Stimulated activated CD4-positive, alpha-beta T cell treated with anti-CD3 and anti-CD28 coated beads, TNF-alpha, amount 100 ng/mL, for 1 hour (primary cell): ENCODE data around the gene NTNG2.

Experiments used
- DNase-seq, 3 donors: peaks; one replicate each; pipeline ENCODE4 v3.0.0-alpha.2; 2020; ENCODE audit warnings: low read depth in 3 of 3, low spot score in 1 of 3

Gene NTNG2

DNA sequence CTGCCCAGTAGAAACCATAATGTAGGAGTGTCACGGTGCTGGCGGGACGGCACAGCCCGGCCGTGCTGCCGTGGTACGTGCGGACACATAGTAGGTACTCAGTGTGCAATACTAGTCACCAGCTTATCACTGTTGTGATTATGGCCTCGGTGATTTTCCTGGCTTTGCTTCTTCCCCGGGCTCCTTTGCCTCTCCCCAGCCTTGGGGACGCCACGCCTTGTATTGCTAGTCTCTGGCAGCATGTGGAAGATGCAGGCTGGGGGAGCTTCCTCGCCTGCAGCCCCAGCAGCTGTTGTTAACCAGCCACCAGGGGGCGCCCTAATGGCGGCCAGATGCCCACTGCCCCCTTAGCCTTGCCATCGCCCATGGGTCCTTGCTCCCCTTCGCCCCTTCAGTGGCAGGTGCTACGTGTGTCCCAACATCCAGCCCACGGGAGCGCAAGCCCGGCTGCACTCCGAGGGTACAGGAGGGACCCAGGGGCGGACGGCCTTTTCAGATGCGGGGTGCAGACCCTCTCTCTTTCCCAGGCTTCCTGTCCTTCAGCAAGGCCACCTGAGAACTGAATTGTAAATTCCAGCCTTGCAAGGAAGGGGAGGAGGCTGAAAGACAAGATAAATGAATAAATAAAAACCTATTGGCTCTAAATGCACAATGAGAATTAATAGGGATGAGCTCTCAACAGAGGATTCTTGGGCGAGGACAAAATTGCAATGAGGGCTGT lies 8.0 kb downstream of the NTNG2 start:
- DNase-seq = peak; percentile 6 to 47 (median 26)

DNA sequence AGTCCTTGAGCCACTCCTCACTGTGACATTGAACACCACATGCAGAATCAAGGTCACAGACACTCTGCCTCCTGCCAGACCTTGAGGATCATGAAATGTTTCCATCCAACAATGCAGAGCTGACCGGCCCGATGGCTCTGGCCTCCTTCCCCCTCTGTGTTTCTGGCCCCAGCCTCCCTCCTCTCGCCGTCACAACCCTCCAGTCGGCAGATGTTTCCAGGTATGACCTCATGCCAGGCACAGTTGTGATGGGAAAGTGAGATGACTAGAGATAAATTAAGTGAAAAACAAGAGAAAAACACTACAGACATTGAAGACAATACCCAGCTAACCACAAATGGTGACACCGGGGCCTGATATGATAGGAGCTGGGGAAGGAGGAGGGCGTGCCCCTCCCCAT lies 9.8 kb downstream of the NTNG2 start:
- no peak for DNase-seq

DNA sequence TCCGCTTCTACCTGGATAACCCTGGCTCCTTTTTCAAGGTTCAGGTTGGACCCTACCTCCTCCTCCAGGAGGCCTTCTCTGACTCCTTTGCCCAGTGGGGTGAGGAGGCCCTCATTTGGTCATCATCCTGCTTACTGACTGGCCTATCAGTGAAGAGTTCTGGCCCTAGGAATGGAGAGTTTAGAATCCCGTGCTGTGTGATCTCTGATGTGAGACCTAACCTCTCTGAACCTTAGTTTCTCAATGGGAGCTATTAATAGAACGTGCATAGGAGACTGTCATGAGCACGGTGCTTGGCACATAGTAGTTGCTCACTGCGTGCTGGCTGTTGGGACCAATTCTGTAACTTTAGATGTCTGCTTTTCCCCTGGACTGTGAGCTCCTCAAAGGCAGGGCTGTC lies 10.3 kb downstream of the NTNG2 start:
- no peak for DNase-seq

DNA sequence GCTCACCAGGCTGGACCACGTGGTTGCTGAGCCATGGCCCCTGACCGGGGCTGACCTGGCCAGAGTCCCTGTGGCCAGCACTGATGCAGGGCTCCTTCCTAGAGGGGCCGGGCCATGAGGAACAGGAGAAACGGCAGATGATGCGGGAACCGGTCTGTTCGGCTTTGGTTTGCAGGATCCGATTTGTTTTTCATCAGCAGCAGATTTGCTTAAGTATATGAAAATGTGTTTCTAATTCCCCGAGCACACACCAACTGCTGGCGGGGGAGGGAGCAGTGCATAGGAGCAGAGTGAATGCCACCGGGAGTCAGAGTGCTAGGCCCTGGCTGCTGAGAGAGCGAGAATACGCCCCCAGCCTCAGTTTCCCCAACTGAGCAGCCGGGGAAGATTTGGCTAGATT lies 13.6 kb downstream of the NTNG2 start:
- no peak for DNase-seq

DNA sequence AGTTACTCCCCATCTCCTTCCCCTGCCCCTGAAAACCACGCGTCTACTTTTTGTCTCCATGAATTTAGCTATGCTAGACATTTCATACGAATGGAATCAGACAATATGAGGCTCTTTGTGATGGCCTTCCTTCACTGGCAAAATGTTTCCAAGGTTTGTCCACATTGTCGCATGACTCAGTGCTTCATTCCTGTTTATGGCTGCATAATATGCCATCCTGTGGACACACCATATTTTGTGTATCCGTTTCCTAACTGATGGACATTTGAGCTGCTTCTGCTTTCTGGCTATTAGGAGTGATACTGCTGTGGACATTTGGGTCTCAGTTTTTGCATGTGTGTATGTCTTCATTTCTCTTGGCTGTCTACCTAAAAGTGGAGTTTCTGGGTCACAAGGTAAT lies 14.5 kb downstream of the NTNG2 start:
- no peak for DNase-seq

DNA sequence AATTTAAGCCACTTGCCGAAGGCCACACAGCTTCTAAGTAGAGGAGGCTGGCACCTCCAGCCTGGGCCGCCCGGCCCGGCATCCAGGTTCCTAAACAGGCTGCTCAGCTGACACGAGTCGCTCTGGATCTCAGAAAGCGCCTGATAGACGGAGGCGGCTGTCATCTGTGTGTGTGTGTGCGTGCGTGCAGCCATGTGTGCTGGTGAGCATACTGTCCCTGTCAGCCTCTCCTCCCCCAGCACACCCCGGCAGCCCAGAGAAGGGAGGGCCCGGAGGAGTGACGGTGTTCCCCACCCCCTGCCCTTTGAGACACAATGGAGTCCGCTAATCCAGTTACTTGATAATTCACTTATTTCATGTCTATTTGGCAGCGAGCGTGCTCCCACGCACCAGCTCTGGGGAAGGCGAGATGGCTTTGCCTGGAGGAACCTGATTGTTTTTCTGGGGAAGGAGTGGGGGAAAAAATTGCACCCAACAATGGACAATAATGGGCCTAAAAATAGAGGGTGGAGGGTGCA lies 20.0 kb downstream of the NTNG2 start:
- no peak for DNase-seq

DNA sequence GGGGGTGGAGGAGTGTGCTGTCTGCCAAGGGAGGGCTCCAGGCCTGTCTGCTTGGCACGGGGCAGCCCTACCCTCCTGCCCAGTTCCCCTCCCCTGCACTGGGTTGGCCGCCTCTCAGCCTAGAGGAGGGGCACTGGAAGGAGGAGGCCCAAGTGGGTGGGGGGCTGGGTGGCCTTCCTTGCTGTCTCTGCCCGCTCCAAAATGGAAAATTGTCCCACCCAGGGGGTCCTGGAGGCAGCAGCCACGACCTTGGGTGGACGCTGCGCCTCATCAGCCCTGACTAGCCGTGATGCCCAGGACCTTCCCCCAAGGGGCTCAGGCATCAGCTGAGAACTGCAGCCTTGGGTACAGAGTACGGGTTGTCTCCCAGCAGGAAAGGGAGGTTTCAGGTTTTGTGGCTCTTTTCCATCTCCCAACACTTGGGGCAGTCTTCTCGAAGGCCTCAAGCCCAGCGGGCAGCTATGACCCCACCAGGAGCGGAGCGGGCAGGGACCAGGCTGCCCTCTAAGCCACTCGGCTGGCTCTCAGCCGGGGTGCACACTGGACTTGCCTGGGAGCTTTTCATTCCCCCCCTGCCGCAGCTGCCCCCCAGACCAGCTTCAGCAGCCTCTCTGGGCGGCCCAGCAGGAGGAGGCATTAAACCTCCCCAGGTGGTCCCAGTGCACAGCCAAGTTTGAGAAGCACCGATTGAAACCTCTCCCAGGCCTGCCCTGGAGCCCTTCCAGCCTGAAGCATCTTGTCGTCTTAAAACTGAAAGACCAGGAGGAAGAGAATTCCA lies 20.6 kb downstream of the NTNG2 start:
- DNase-seq = no peak

DNA sequence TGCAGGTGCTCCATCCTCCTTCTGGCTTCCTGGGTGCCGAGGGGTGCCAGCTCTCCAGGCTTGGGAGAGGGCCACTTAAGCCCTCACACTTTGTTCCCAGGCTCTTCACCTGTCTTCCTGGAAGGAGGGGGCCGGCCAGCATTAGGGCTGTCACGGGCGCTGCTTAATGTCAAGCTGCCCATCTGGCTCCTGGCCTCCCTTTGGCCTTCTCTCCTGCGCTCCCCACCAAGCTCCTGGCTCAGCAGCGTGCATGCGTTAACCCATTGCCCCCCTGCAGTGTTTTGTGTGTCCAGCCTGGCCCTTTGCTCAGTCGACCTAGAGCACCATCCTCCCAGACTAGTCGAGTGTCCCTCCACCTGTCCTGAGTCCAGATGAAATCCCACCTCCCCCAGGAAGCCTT lies 21.3 kb downstream of the NTNG2 start:
- DNase-seq = no peak

DNA sequence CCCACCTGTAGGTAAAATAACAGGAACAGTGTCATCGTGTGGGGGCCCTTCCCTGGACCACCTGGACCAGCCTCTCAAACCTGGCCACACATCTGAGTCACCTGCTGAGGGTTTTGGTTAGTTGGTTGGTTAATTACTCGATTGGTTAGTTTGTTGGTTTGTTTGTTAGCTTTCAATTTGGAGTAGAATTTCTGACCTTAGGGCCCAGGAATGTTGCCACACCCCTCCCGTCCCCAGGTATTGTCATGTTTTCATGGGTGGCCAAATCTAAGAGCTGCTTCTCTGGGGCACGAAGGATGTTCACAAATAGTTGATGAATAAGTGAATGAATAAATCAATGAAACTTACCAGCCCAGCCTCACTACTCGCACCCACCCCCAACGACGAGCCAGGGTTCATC lies 21.9 kb downstream of the NTNG2 start:
- DNase-seq = no peak

DNA sequence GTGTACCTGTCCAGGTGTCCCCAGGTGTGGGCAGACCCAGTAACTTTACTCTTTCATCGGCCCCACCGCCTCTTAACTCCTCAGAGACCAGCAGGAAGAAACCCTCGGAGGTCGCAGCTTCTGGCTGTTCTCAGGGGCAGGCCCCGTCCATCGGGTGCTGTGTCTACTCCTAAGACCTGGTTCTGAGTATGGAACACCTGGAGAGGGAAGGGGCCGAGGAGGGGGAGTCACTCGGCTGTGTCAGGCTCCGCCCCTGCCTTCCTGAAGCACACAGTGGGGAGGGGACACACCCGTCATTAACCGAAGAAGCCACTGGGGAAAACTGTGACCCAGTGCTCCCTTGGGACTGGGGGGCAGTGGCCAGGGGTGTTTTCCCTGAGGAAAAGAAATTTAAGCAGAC lies 22.3 kb downstream of the NTNG2 start:
- DNase-seq = no peak

DNA sequence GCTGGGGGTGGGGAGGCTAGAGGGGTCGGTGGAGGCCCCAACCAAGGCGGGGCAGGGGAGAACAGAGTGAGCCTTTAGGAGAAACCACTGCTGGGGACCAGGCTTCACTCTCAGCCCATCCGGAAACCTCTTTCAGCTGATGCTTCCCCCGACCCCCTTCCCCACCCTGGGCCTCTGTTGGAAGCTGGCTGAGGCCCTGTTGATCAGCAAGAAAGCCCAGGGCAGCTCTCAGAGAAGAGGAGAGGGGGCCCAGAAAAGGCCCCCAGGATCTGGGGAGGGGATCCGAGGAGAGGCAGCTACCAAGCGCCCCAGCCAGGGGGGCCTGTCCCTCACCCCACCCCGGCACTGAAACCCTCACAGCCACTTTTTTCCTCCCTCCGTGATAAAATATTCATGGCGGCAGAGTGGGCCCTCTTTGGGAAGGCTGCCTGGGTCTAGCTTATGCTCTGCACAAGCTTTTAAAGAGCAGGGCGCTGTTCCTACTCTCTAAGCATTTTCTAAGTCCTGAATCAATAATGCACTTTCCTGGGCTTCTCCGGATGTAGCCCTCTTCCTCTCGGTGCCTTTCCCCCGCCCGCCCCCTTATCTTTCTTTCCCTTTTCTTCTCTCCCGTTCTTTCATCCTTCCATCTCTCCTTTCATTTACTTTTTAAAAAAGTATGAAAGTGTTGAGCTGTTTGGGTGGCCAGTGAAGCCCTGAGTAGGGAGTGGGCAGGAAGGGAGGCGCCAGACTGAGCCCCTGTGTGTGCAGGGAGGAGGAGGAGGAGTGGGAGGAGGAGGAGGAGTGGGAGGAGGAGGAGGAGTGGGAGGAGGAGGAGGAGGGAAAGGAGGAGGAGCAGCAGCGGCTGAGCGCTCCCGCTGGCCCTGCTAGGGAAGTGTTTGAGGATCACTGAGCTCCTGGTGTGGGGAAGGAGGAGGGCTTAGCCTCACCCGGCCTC lies 23.5 kb downstream of the NTNG2 start:
- DNase-seq = no peak

DNA sequence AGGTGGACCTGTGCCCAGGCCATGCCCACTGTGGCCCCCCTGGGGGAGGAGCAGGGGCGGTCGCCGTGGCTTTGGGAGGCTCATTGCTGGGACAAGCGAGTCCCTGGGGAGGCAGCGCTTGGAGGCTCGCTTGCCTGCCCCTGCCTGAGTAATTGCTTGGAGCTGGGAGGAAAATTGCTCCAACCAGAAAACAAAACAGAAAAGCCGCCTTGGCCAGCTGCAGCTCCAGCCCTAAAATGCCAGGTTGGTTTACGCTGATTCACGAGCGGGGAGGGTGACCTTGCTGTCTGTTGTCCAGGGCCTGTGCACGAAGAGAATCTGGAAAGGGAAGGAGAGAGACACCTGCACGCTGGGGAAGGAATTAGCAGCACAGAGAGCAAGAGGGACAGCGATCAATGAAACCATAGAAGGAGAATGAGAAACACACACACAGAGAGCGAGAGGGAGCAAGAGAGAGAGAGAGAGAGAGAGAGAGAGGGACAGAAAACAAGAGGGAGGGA lies 25.3 kb downstream of the NTNG2 start:
- no peak for DNase-seq

DNA sequence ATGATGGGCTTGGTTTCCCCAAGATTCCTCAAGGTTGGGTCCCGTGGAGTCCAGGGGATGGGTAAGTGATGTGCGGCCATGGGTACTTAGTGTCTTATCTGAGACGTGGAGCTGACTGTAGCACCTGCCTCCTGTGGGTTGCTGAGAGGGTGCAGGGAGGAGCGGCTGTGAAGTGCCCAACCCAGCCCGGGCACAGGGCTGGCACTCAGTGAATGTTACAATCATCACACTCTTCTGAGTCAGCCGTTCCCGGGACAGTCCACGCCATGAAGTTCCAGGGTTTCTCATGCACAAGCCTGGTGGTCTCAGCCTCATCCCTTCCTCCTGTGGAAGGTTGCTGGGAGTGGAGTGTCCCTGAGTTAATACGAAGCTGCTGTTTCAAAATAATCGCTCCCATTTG lies 29.1 kb downstream of the NTNG2 start:
- DNase-seq = no peak

DNA sequence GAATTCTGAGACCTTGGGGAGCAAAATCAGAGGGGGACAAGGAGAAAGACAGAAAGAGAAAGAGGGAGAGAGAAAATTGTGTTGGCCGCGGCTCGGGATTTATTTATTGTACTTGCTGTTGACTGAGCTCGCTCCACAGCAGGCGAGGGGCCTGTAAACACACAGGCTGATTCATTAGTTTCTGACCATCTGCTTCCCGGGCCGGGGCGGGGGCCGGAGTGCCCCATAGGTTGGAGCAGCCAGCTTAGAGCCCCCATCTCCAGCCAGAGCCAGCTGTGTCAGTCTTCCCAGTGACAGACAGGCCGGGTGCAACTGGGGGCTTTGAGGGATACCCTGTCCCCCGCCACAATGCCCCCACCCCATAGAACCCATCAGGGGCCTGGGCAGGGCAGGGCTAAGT lies 30.9 kb downstream of the NTNG2 start:
- DNase-seq = no peak

DNA sequence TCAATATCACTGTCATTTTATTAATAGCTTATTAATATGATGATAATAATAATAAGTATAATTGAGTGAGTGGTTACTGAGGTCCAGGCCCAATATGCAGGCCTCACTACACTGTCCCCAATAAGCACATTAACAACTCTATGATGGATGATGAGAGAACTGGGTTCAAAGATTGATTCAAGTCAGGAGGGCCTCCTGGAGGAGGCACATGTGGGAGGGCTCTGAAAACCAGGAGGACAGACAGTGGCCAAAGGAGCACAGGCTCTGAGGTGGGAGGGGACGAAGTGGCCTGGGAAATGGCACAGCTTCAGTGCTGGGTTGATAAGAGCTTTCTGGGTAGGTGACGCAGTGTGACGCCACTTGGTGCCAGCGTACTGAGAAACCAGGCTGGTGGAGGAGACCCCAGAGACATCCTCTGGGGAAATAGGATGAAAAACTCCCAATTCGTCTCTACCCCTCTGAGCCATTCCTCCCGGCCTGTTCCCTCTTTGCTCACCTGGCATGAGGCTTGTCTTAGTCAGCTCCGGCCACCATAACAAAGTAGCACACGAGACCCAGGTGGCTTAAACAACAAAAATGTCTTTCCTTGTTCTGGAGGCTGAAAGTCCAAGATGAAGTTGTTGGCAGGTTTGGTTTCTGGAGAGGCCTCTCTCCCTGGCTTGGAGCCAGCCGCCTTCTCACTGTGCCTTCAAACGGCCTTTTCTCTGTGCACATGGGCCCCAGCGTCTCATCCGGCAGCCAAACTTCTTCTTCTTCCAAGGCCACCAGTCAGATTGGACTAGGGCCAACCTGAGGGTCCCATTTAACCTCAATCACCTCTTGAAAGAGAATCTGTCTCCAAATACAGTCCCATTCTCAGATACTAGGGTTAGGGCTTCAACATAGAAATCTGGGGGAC lies 31.6 kb downstream of the NTNG2 start:
- no peak for DNase-seq

DNA sequence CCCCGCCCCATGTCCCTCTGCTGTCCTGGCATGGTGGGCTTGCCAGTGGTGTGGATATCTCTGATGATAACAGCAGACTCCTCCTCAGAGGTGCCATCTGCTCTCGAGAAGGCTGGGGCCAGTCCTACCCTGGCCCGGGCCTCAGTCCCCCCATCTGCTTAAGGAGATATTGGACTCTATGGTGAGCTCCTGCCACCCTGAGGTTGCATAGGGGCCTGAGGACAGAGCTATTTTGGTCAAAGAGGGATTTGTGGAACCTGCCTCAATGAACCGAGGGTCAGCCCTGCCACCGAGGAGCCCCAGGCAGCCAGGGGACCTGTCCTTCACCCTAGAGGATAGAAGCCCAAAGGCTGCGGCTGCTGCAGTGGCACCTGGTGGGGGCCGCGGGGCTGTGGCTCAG lies 32.6 kb downstream of the NTNG2 start:
- no peak for DNase-seq

DNA sequence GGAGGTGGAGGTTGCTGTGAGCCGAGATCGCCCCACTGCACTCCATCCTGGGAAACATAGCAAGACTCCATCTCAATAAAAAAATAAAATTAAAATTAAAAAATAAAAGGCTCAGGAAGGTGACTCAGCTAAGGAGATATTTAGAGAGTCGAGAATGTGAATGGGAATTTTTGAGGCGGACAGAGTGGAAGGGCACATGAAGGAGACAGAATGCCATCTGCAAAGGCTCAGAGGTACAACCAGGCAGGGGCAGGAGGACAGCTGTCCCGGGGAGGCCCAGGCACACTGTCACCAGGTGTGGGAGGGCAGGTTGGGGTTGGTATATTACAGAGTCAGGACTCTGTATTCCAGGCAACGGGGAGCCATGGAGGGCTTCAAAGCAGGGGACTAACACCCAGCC lies 35.5 kb downstream of the NTNG2 start:
- no peak for DNase-seq

DNA sequence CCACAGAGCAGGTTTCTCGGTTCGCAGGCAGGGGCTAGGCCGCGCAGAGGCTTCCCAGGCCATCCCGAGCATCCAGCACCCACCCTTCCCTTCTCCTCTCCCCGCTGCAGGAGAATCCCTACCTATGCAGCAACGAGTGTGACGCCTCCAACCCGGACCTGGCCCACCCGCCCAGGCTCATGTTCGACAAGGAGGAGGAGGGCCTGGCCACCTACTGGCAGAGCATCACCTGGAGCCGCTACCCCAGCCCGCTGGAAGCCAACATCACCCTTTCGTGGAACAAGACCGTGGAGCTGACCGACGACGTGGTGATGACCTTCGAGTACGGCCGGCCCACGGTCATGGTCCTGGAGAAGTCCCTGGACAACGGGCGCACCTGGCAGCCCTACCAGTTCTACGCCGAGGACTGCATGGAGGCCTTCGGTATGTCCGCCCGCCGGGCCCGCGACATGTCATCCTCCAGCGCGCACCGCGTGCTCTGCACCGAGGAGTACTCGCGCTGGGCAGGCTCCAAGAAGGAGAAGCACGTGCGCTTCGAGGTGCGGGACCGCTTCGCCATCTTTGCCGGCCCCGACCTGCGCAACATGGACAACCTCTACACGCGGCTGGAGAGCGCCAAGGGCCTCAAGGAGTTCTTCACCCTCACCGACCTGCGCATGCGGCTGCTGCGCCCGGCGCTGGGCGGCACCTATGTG lies 36.1 kb downstream of the NTNG2 start:
- DNase-seq = no peak

DNA sequence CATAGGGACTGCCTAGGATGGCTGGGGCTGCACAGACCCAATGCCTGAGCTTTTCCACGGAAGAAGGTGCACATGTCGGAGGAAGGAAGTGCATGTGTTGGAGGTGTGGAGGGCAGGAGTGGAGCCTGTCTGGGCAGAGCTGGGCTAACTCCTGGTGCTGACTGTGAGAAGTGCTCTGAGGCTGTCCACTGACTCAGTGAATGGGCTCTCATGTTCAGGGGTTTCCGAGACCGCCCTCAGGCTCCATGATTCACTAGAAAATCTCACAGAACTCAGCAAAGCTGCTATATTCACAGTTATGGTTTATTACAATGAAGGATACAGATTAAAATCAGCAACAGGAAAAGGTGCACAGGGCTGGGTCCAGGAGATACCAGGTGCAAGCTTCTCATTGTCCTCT lies 37.2 kb downstream of the NTNG2 start:
- no peak for DNase-seq

DNA sequence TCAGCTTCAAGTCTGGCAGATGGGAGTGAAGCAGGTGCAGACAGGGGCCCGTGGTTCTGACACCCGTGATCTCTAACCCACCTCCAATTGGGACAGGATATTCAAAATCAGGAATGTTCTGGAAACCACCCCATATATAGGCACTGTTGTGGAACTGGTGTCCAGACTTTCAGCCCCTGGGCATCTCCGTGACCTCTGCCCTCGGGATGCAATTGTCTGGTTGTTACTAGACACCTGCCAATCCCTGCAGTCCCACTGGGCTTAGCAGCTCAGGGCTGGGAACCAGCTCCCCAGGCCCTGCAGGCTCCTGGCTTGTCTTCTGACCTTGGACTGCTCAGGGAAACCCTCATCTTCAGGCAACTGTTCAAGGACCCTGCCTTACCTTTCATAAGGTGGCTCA lies 38.8 kb downstream of the NTNG2 start:
- DNase-seq = no peak
